HepG2 (cell line): ENCODE results near the gene ZDHHC11. TPM values are rescaled to one million over a fixed set of nuclear protein-coding genes. Genes with fewer than 3 reads are reported as not detected.

Source experiments
- BRCA1 ChIP-seq: sonication (generic); formaldehyde crosslinking; IDR thresholded peaks from 2 replicates; pipeline ENCODE4 v1.4.0; 2020; ENCODE audit warnings: missing genetic modification reagents
- DNMT1 ChIP-seq: sonication (generic); formaldehyde crosslinking; IDR thresholded peaks from 2 replicates; pipeline ENCODE4 v1.5.1; 2020; ENCODE audit warnings: mild to moderate bottlenecking, missing genetic modification reagents
- HNRNPLL ChIP-seq: fragments of 200-400 bp; formaldehyde crosslinking; IDR thresholded peaks from 2 replicates; pipeline ENCODE4 v1.6.1; 2017; ENCODE audit warnings: mild to moderate bottlenecking, low read depth, low read length; ENCODE audit not compliant: poor library complexity, severe bottlenecking
- HOXA7 ChIP-seq: sonication (generic); formaldehyde crosslinking; IDR thresholded peaks from 2 replicates; pipeline ENCODE4 v1.8.1; 2022; ENCODE audit warnings: mild to moderate bottlenecking, missing genetic modification reagents, moderate library complexity
- NRL ChIP-seq: sonication (generic); formaldehyde crosslinking; IDR thresholded peaks from 2 replicates; pipeline ENCODE4 v1.5.0; 2020; ENCODE audit warnings: missing genetic modification reagents, mild to moderate bottlenecking, moderate library complexity, borderline replicate concordance
- PAWR ChIP-seq: sonication (generic); formaldehyde crosslinking; IDR thresholded peaks from 2 replicates; pipeline ENCODE4 v1.4.0; 2020; ENCODE audit warnings: missing genetic modification reagents, mild to moderate bottlenecking, borderline replicate concordance
- POLR2A ChIP-seq, 2 experiments: IDR thresholded peaks; 2 replicates each; pipeline ENCODE4 v1.6.1; 2011; ENCODE audit warnings: low read depth in 2 of 2, low read length in 2 of 2, mild to moderate bottlenecking in 1 of 2, moderate library complexity in 1 of 2; ENCODE audit not compliant: insufficient read depth in 1 of 2
- RFX1 ChIP-seq: fragments of 450-650 bp; IDR thresholded peaks from 2 replicates; pipeline ENCODE4 v1.6.1; 2017
- SOX13 ChIP-seq, 3 experiments: fragments of 450-650 bp in 1 of 3; sonication (generic) in 1 of 3; formaldehyde crosslinking in 1 of 3; IDR thresholded peaks in 2 of 3; conservative IDR thresholded peaks in 1 of 3; 2 replicates each; pipeline versions ENCODE4 v1.5.0 to v1.6.1; 2016 to 2020; ENCODE audit warnings: antibody characterized with exemption in 1 of 3, mild to moderate bottlenecking in 1 of 3, missing compliant biosample characterization in 1 of 3, missing genetic modification reagents in 1 of 3, moderate library complexity in 1 of 3
- TCF7 ChIP-seq: sonication (generic); IDR thresholded peaks from 2 replicates; pipeline ENCODE4 v1.6.1; 2016; ENCODE audit warnings: antibody characterized with exemption, low read depth
- ZFX ChIP-seq: sonication (generic); formaldehyde crosslinking; IDR thresholded peaks from 2 replicates; pipeline ENCODE4 v1.4.0; 2020; ENCODE audit warnings: mild to moderate bottlenecking, low read depth, missing genetic modification reagents, moderate library complexity
- ZNF329 ChIP-seq: sonication (generic); formaldehyde crosslinking; IDR thresholded peaks from 2 replicates; pipeline ENCODE4 v1.9.0; 2021; ENCODE audit warnings: low read depth, mild to moderate bottlenecking, missing genetic modification reagents
- polyA plus RNA-seq, 8 experiments: library from polyadenylated mRNA; depleted of rRNA in 3 of 8; stranded (reverse) in 7 of 8; unstranded in 1 of 8; fragments of >200 nt; fragmentation: Illumina TruSeq in 4 of 8; extraction: Trizol in 4 of 8; gene quantifications; 2 replicates each; pipeline versions ENCODE4 v1.2.1 to v1.2.3, GENCODE V29; 2011 to 2016; ENCODE audit warnings: low read depth in 4 of 8, missing spikeins in 1 of 8, mixed read lengths in 1 of 8; ENCODE audit not compliant: insufficient read depth in 1 of 8
- total RNA-seq, 5 experiments: library from RNA; depleted of rRNA; stranded (reverse); fragments of >200 nt; fragmentation: Illumina TruSeq; extraction: Trizol; gene quantifications; 2 replicates each; pipeline ENCODE4 v1.2.3, GENCODE V29; 2016; ENCODE audit warnings: low read depth in 1 of 5
- TF ChIP-seq, protein P1 (sequence below): sonication (generic); formaldehyde crosslinking; IDR thresholded peaks from 2 replicates; pipeline ENCODE4 v1.4.0; 2020; ENCODE audit warnings: missing genetic modification reagents, borderline replicate concordance
- TF ChIP-seq, protein P2 (sequence below): sonication (generic); formaldehyde crosslinking; IDR thresholded peaks from 2 replicates; pipeline ENCODE4 v1.8.0; 2022; ENCODE audit warnings: mild to moderate bottlenecking, missing genetic modification reagents, borderline replicate concordance
- TF ChIP-seq, protein P3 (sequence below): sonication (generic); IDR thresholded peaks from 2 replicates; pipeline ENCODE4 v1.6.1; 2016; ENCODE audit warnings: low read depth, borderline replicate concordance
- TF ChIP-seq, protein P4 (sequence below): sonication (generic); formaldehyde crosslinking; IDR thresholded peaks from 2 replicates; pipeline ENCODE4 v1.4.0; 2020; ENCODE audit warnings: mild to moderate bottlenecking, missing genetic modification reagents
- TF ChIP-seq, protein P5 (sequence below): sonication (generic); formaldehyde crosslinking; conservative IDR thresholded peaks from 2 replicates; pipeline ENCODE4 v1.8.0; 2022; ENCODE audit warnings: missing genetic modification reagents
- TF ChIP-seq, protein P6 (sequence below): sonication (generic); formaldehyde crosslinking; IDR thresholded peaks from 2 replicates; pipeline ENCODE4 v1.8.0; 2023; ENCODE audit warnings: mild to moderate bottlenecking, missing genetic modification reagents

Gene ZDHHC11
- total and polyA plus RNA-seq, 2 of the 13 experiments (the other 11 are each of a cell fraction or from before 2014, with no cell fraction given) = 2.1 to 4.0 TPM

DNA sequence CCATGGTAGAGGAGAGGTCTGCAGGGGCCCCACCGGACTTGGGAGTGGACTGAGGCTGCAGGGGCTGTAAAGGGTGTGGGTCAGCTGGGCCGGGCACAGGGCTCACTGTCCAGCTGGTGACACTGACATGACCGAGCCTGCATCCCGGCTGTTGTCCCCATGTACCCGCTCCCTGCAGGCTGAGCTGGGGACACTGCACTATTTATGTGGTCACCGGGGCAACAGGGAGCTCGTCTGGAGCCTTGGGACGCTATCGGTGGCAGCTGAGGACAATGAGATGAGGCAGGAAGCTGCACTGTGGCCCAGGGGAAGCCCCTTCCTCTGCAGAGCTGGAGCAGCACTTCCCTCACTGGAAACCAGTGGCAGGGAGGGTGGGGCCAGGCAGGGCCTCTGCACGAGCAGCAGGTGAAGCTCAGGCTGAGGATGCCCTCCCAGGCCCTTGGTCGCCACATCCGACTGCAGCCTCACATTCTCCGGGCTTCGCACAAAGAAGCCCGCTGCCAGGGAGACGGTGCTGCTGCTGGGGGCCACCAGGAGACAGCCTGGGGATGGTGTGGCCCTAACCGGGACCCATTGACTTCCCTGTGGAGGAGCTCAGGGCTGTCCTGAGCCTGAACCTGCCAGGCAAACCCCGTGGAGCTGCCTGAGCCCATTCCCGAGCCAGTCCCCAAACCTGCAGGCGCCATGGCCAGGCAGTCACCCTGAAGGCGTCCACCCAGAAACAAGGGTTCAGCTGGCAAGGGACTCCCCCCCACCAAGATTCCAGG lies 92.7 kb downstream of the ZDHHC11 start (continued):
- TF ChIP-seq, protein P1, sequence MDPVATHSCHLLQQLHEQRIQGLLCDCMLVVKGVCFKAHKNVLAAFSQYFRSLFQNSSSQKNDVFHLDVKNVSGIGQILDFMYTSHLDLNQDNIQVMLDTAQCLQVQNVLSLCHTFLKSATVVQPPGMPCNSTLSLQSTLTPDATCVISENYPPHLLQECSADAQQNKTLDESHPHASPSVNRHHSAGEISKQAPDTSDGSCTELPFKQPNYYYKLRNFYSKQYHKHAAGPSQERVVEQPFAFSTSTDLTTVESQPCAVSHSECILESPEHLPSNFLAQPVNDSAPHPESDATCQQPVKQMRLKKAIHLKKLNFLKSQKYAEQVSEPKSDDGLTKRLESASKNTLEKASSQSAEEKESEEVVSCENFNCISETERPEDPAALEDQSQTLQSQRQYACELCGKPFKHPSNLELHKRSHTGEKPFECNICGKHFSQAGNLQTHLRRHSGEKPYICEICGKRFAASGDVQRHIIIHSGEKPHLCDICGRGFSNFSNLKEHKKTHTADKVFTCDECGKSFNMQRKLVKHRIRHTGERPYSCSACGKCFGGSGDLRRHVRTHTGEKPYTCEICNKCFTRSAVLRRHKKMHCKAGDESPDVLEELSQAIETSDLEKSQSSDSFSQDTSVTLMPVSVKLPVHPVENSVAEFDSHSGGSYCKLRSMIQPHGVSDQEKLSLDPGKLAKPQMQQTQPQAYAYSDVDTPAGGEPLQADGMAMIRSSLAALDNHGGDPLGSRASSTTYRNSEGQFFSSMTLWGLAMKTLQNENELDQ (CRISPR knock-in tag) = no peak
- TF ChIP-seq, protein P2, sequence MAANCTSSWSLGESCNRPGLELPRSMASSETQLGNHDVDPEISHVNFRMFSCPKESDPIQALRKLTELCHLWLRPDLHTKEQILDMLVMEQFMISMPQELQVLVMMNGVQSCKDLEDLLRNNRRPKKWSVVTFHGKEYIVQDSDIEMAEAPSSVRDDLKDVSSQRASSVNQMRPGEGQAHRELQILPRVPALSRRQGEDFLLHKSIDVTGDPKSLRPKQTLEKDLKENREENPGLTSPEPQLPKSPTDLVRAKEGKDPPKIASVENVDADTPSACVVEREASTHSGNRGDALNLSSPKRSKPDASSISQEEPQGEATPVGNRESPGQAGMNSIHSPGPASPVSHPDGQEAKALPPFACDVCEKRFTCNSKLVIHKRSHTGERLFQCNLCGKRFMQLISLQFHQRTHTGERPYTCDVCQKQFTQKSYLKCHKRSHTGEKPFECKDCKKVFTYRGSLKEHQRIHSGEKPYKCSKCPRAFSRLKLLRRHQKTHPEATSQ (CRISPR knock-in tag) = no peak
- TF ChIP-seq, protein P3, sequence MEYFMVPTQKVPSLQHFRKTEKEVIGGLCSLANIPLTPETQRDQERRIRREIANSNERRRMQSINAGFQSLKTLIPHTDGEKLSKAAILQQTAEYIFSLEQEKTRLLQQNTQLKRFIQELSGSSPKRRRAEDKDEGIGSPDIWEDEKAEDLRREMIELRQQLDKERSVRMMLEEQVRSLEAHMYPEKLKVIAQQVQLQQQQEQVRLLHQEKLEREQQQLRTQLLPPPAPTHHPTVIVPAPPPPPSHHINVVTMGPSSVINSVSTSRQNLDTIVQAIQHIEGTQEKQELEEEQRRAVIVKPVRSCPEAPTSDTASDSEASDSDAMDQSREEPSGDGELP = peak; percentile 68; the same call in 1 of the 2 replicates
- TF ChIP-seq HOXA7 (no peak), RFX1 (peak; percentile 87), SOX13 (IDR thresholded peaks at IDR 0.05) (no peak), SOX13 (CRISPR knock-in tag; conservative IDR thresholded peaks at IDR 0.05 in 1 of 2, IDR thresholded peaks at IDR 0.05 in 1 of 2) (0 out of 4 replicates have a peak, but pooled peaks of 1 of the 2 experiments have one; percentile 51), POLR2A (IDR thresholded peaks at IDR 0.05; ENCODE audit: insufficient read depth in 1 of 2, low read depth in 2 of 2, low read length in 2 of 2) (peak in 1 of 2 experiments; percentile 41; a peak in 1 of 4 replicates), ZFX (CRISPR knock-in tag) (0 out of 2 replicates have a peak, but pooled peaks have one; percentile 10), ZNF329 (CRISPR knock-in tag) (no peak), HNRNPLL (peak; percentile 61), NRL (CRISPR knock-in tag) (no peak; the same call in 1 of the 2 replicates), BRCA1 (CRISPR knock-in tag) (no peak), DNMT1 (CRISPR knock-in tag) (no peak), TCF7 (no peak), PAWR (CRISPR knock-in tag) (no peak)
- TF ChIP-seq, protein P4, sequence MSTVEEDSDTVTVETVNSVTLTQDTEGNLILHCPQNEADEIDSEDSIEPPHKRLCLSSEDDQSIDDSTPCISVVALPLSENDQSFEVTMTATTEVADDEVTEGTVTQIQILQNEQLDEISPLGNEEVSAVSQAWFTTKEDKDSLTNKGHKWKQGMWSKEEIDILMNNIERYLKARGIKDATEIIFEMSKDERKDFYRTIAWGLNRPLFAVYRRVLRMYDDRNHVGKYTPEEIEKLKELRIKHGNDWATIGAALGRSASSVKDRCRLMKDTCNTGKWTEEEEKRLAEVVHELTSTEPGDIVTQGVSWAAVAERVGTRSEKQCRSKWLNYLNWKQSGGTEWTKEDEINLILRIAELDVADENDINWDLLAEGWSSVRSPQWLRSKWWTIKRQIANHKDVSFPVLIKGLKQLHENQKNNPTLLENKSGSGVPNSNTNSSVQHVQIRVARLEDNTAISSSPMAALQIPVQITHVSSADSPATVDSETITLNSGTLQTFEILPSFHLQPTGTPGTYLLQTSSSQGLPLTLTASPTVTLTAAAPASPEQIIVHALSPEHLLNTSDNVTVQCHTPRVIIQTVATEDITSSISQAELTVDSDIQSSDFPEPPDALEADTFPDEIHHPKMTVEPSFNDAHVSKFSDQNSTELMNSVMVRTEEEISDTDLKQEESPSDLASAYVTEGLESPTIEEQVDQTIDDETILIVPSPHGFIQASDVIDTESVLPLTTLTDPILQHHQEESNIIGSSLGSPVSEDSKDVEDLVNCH (CRISPR knock-in tag) = no peak
- TF ChIP-seq, protein P5, sequence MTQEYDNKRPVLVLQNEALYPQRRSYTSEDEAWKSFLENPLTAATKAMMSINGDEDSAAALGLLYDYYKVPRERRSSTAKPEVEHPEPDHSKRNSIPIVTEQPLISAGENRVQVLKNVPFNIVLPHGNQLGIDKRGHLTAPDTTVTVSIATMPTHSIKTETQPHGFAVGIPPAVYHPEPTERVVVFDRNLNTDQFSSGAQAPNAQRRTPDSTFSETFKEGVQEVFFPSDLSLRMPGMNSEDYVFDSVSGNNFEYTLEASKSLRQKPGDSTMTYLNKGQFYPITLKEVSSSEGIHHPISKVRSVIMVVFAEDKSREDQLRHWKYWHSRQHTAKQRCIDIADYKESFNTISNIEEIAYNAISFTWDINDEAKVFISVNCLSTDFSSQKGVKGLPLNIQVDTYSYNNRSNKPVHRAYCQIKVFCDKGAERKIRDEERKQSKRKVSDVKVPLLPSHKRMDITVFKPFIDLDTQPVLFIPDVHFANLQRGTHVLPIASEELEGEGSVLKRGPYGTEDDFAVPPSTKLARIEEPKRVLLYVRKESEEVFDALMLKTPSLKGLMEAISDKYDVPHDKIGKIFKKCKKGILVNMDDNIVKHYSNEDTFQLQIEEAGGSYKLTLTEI (CRISPR knock-in tag) = no peak
- TF ChIP-seq, protein P6, sequence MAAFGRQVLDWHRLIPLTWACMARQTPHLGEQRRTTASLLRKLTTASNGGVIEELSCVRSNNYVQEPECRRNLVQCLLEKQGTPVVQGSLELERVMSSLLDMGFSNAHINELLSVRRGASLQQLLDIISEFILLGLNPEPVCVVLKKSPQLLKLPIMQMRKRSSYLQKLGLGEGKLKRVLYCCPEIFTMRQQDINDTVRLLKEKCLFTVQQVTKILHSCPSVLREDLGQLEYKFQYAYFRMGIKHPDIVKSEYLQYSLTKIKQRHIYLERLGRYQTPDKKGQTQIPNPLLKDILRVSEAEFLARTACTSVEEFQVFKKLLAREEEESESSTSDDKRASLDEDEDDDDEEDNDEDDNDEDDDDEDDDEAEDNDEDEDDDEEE = peak; percentile 69; the same call in 1 of the 2 replicates
